Vagina (tissue), 2 donors: ENCODE results near the gene SLC36A4. TPM values are rescaled to one million over a fixed set of nuclear protein-coding genes. Genes with fewer than 3 reads are reported as not detected.

Experiments used
- DNase-seq, 2 donors: peaks; one replicate each; pipeline ENCODE4 v3.0.0-alpha.2; 2017; ENCODE audit errors: extremely low spot score in 2 of 2
- H3K27ac ChIP-seq: fragments of 200-600 bp; sonication (generic); one replicate; pipeline ENCODE4 v1.5.1; 2019
- H3K27me3 ChIP-seq: fragments of 200-600 bp; sonication (generic); one replicate; pipeline ENCODE4 v1.5.1; 2019
- H3K36me3 ChIP-seq, 2 donors: fragments of 200-600 bp; sonication (generic); one replicate each; pipeline ENCODE4 v1.5.1; 2017 to 2019
- H3K4me1 ChIP-seq: fragments of 200-600 bp; sonication (generic); one replicate; pipeline ENCODE4 v1.5.1; 2019
- H3K4me3 ChIP-seq, 2 donors: fragments of 200-600 bp; sonication (generic); 1 replicate in 1 of 2; 2 replicates in 1 of 2; pipeline ENCODE4 v1.5.1; 2016 to 2019
- H3K9me3 ChIP-seq: fragments of 200-600 bp; sonication (generic); one replicate; pipeline ENCODE4 v1.5.1; 2019
- CTCF ChIP-seq, 3 experiments: fragments of 450-650 bp in 2 of 3; fragments of 200-600 bp in 1 of 3; sonication (generic) in 1 of 3; IDR thresholded peaks; one replicate each; pipeline ENCODE4 v1.5.1; 2017 to 2019; ENCODE audit warnings: antibody characterized with exemption in 3 of 3, mild to moderate bottlenecking in 2 of 3, moderate library complexity in 2 of 3
- POLR2A ChIP-seq, 2 donors: fragments of 450-650 bp; IDR thresholded peaks; one replicate each; pipeline ENCODE4 v1.6.1; 2017; ENCODE audit warnings: antibody characterized with exemption in 2 of 2, mild to moderate bottlenecking in 2 of 2, moderate library complexity in 2 of 2
- POLR2AphosphoS5 ChIP-seq, 2 donors: sonication (generic); formaldehyde crosslinking; IDR thresholded peaks; one replicate each; pipeline ENCODE4 v1.9.0; 2017; ENCODE audit warnings: antibody characterized with exemption in 2 of 2, mild to moderate bottlenecking in 2 of 2, low read depth in 1 of 2; ENCODE audit not compliant: insufficient read depth in 1 of 2
- intact Hi-C: fragments of 100-400 bp; cut with DNase I; formaldehyde crosslinking; loops from one replicate; pipeline ENCODE4 v1.15.1; 2023
- total RNA-seq: library from RNA; depleted of rRNA; stranded (reverse); fragments of >200 nt; gene quantifications from one replicate; pipeline ENCODE4 v1.2.3, GENCODE V29; 2016

SLC36A4 gene
- total RNA-seq, 1 donor from 2014 or later: 16.7 TPM

GRCh38 chr11:93194673-93195291, 3.0 kb downstream of the SLC36A4 start:
- Histone ChIP-seq H3K4me3 (no peak overlapping the region), H3K9me3 (no peaks in the 10 kb centered on the region), H3K4me1 (peaks cover 8% of the 10 kb centered on the region), H3K27me3 (no peaks in the 10 kb centered on the region), H3K36me3 (no peaks in the 10 kb centered on the region), H3K27ac (no peak overlapping the region)
- intact Hi-C loops: loop anchor here (5.0 kb wide), 1 partner anchor 1443 kb away; no protein-coding TSS in a partner anchor
- no peak for DNase-seq
- TF ChIP-seq POLR2A (IDR thresholded peaks at IDR 0.05) (no peak), POLR2AphosphoS5 (IDR thresholded peaks at IDR 0.05; ENCODE audit: insufficient read depth in 1 of 2, low read depth in 1 of 2) (no peak), CTCF (IDR thresholded peaks at IDR 0.05) (no peak)

- TF ChIP-seq CTCF (IDR thresholded peaks at IDR 0.05): no peak
- TF ChIP-seq POLR2A (IDR thresholded peaks at IDR 0.05): no peak
- TF ChIP-seq POLR2AphosphoS5 (IDR thresholded peaks at IDR 0.05; ENCODE audit: insufficient read depth in 1 of 2, low read depth in 1 of 2): no peak
- H3K27me3 ChIP-seq: no peaks in the 10 kb centered on the region
- no peaks in the 10 kb centered on the region for H3K9me3 ChIP-seq
- H3K36me3 ChIP-seq: no peaks in the 10 kb centered on the region
- no peak for DNase-seq
- peaks cover 8% of the 10 kb centered on the region for H3K4me1 ChIP-seq
- intact Hi-C loops: no loop called here
- H3K27ac ChIP-seq: no peak overlapping the region
- no peak overlapping the region for H3K4me3 ChIP-seq
These were observed 4.1 kb downstream of the SLC36A4 start for GRCh38 chr11:93193731-93194130.

DNA sequence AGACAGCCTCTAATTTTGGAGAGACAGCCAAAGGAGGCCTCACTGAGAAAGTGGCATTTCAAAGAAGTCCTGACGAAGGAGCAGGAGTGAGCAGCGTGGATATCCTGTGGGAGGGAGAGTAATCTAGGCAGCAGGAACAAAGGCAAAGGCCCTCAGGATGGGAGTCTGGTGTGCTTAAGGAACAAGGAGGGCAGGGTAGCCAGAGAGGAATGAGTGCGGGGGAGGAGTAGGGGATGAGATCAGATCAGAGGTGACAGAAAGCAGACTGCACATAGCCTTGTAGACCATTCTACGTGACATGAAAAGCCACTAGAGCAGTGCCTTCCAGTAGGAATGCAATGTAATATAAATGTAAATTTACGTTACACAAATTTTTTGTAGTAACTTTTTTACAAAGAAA, 5.6 kb downstream of the SLC36A4 start:
- no peak for DNase-seq
- H3K27me3 ChIP-seq: no peaks in the 10 kb centered on the region
- H3K4me3 ChIP-seq: no peak overlapping the region
- no peaks in the 10 kb centered on the region for H3K36me3 ChIP-seq
- intact Hi-C loops: no loop called here
- H3K27ac ChIP-seq: no peak overlapping the region
- peaks cover 4% of the 10 kb centered on the region for H3K9me3 ChIP-seq
- peaks cover 8% of the 10 kb centered on the region for H3K4me1 ChIP-seq
- TF ChIP-seq POLR2A (IDR thresholded peaks at IDR 0.05): no peak
- no peak for TF ChIP-seq POLR2AphosphoS5 (IDR thresholded peaks at IDR 0.05; ENCODE audit: insufficient read depth in 1 of 2, low read depth in 1 of 2)
- TF ChIP-seq CTCF (IDR thresholded peaks at IDR 0.05): no peak

DNA sequence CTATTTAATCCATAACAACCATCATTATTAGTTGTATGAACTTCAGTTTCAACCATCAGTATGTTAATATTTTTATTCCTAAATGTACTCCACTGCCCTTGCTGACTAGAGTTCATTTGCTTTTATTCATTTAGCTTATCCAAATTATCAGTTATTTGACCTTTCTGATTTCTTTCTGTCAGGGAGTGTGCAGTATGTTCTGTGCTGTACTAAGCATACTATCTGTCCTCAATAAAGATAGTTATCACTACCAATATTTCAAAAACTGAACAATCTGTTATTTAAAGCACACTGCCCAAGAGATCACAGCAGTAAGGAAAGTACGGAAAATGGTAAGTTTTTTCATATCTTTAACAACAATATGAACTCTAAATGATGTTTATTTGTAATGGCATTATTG, 8.3 kb downstream of the SLC36A4 start:
- Histone ChIP-seq H3K9me3 (peaks cover 4% of the 10 kb centered on the region), H3K27ac (no peak overlapping the region), H3K4me3 (no peak overlapping the region), H3K36me3 (peaks cover 0 to 4% of the 10 kb centered on the region in 2 donors), H3K27me3 (no peaks in the 10 kb centered on the region), H3K4me1 (no peaks in the 10 kb centered on the region)
- TF ChIP-seq CTCF (IDR thresholded peaks at IDR 0.05) (no peak), POLR2AphosphoS5 (IDR thresholded peaks at IDR 0.05; ENCODE audit: insufficient read depth in 1 of 2, low read depth in 1 of 2) (no peak), POLR2A (IDR thresholded peaks at IDR 0.05) (no peak)
- no peak for DNase-seq
- intact Hi-C loops: no loop called here

GRCh38 chr11:93188726-93189125, 9.1 kb downstream of the SLC36A4 start:
- Histone ChIP-seq H3K4me1 (no peaks in the 10 kb centered on the region), H3K4me3 (no peak overlapping the region), H3K27me3 (no peaks in the 10 kb centered on the region), H3K36me3 (peaks cover 0 to 7% of the 10 kb centered on the region in 2 donors), H3K9me3 (peaks cover 4% of the 10 kb centered on the region), H3K27ac (no peak overlapping the region)
- no peak for DNase-seq
- TF ChIP-seq CTCF (IDR thresholded peaks at IDR 0.05) (no peak), POLR2AphosphoS5 (IDR thresholded peaks at IDR 0.05; ENCODE audit: insufficient read depth in 1 of 2, low read depth in 1 of 2) (no peak), POLR2A (IDR thresholded peaks at IDR 0.05) (no peak)
- intact Hi-C loops: no loop called here
